ENCODE data around the gene CEP290.

DNA sequence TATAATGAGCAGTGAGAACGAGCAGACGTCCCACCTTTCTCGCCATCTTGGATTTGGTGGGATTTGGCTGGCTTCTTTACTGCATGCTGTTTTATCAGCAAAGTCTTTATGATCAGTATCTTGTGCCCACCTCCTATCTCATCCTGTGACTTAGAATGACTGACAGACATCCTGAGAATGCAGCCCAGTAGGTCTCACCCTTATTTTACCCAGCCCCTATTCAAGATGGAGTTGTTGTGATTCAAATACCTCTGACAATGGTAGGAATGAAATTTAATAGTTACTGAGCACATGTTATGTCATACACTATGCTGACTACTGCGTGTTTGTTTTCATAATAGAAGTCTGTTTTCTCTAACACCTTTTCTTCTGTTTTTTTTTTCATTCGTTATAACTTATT is 2.1 kb upstream of the CEP290 start:
- TF ChIP-seq, protein P1, sequence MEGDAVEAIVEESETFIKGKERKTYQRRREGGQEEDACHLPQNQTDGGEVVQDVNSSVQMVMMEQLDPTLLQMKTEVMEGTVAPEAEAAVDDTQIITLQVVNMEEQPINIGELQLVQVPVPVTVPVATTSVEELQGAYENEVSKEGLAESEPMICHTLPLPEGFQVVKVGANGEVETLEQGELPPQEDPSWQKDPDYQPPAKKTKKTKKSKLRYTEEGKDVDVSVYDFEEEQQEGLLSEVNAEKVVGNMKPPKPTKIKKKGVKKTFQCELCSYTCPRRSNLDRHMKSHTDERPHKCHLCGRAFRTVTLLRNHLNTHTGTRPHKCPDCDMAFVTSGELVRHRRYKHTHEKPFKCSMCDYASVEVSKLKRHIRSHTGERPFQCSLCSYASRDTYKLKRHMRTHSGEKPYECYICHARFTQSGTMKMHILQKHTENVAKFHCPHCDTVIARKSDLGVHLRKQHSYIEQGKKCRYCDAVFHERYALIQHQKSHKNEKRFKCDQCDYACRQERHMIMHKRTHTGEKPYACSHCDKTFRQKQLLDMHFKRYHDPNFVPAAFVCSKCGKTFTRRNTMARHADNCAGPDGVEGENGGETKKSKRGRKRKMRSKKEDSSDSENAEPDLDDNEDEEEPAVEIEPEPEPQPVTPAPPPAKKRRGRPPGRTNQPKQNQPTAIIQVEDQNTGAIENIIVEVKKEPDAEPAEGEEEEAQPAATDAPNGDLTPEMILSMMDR (IDR thresholded peaks at IDR 0.05): no peak
- no peak for TF ChIP-seq POLR2A (IDR thresholded peaks at IDR 0.05)
